HG03442 (cell line): ENCODE results near the gene FAU.

Experiments
- ATAC-seq: cut with Tn5 transposase; IDR thresholded peaks from one replicate; pipeline ENCODE4 v1.9.1; 2021; ENCODE audit warnings: mild to moderate bottlenecking, moderate library complexity; ENCODE audit not compliant: unreplicated experiment

The FAU gene

GRCh38 chr11:65136515-65137096, 14.7 kb upstream of the FAU start:
- ATAC-seq = no peak

- ATAC-seq = no peak
Observed at GRCh38 chr11:65135633-65136145, 13.8 kb upstream of the FAU start.

GRCh38 chr11:65134952-65135632, 13.2 kb upstream of the FAU start:
- ATAC-seq = peak; percentile 64

- ATAC-seq = peak; percentile 52
Observed at GRCh38 chr11:65134240-65134951, 12.5 kb upstream of the FAU start, which contains the start of gene SYVN1. Gene SYVN1, minus strand, starts transcription at chr11:65134519. Its CDS starts 918 bp downstream, at chr11:65133601.

- ATAC-seq = no peak
Observed at GRCh38 chr11:65133724-65134123, 11.8 kb upstream of the FAU start.

- no peak for ATAC-seq
Observed at GRCh38 chr11:65132988-65133700, 11.2 kb upstream of the FAU start.

GRCh38 chr11:65132238-65132987, 10.5 kb upstream of the FAU start:
- ATAC-seq = no peak

- ATAC-seq = no peak
Observed at GRCh38 chr11:65131895-65132237, 9.9 kb upstream of the FAU start.

GRCh38 chr11:65131417-65131776, 9.5 kb upstream of the FAU start:
- no peak for ATAC-seq

GRCh38 chr11:65130631-65131416, 8.9 kb upstream of the FAU start:
- no peak for ATAC-seq

GRCh38 chr11:65129649-65130441, 7.9 kb upstream of the FAU start:
- no peak for ATAC-seq

- ATAC-seq = no peak
Observed at GRCh38 chr11:65128182-65129145, 6.5 kb upstream of the FAU start.

- no peak for ATAC-seq
Observed at GRCh38 chr11:65127473-65128181, 5.7 kb upstream of the FAU start.

GRCh38 chr11:65126624-65127274, 4.8 kb upstream of the FAU start:
- no peak for ATAC-seq

- no peak for ATAC-seq
Observed at GRCh38 chr11:65125197-65126056, 3.5 kb upstream of the FAU start.
